HEK293T (cell line): ENCODE results near the gene FRAT2.

Source experiments
- CTCF ChIA-PET: fragments of 350-600 bp; formaldehyde crosslinking; extraction: SDS; loops from one replicate; lab custom pipeline; 2021; ENCODE audit warnings: antibody characterized with exemption, inconsistent platforms; lab: Yijun Ruan, JAX
- POLR2A ChIA-PET: fragments of 350-600 bp; formaldehyde crosslinking; extraction: SDS; loops from one replicate; lab custom pipeline; 2020; ENCODE audit warnings: antibody characterized with exemption, inconsistent platforms; lab: Yijun Ruan, JAX
- DNase-seq: peaks from one replicate; pipeline ENCODE4 v3.0.0; 2012; ENCODE audit warnings: mixed read lengths; ENCODE audit errors: extremely low spot score
- ARNT ChIP-seq: fragments of 450-650 bp; IDR thresholded peaks from 2 replicates; pipeline ENCODE4 v1.6.1; 2017; ENCODE audit warnings: mild to moderate bottlenecking
- BHLHE40 ChIP-seq: fragments of 450-650 bp; IDR thresholded peaks from 2 replicates; pipeline ENCODE4 v1.6.1; 2016; ENCODE audit warnings: mild to moderate bottlenecking, moderate library complexity, borderline replicate concordance
- CTBP1 ChIP-seq: fragments of 450-650 bp; IDR thresholded peaks from 2 replicates; pipeline ENCODE4 v1.6.1; 2016; ENCODE audit warnings: borderline replicate concordance
- ELF4 ChIP-seq: fragments of 450-650 bp; IDR thresholded peaks from 2 replicates; pipeline ENCODE4 v1.6.1; 2017; ENCODE audit warnings: antibody characterized with exemption
- FOXA1 ChIP-seq: fragments of 450-650 bp; IDR thresholded peaks from 2 replicates; pipeline ENCODE4 v1.6.1; 2016; ENCODE audit warnings: mild to moderate bottlenecking
- FOXK2 ChIP-seq: fragments of 450-650 bp; IDR thresholded peaks from 2 replicates; pipeline ENCODE4 v1.6.1; 2016; ENCODE audit warnings: mild to moderate bottlenecking
- FOXM1 ChIP-seq: fragments of 450-650 bp; IDR thresholded peaks from 2 replicates; pipeline ENCODE4 v1.6.1; 2017; ENCODE audit warnings: mild to moderate bottlenecking, borderline replicate concordance
- HDGF ChIP-seq: fragments of 450-650 bp; IDR thresholded peaks from 2 replicates; pipeline ENCODE4 v1.6.1; 2017; ENCODE audit warnings: antibody characterized with exemption, borderline replicate concordance
- L3MBTL2 ChIP-seq: fragments of 450-650 bp; conservative IDR thresholded peaks from 2 replicates; pipeline ENCODE4 v1.6.1; 2016; ENCODE audit warnings: mild to moderate bottlenecking
- LEF1 ChIP-seq: fragments of 450-650 bp; IDR thresholded peaks from 2 replicates; pipeline ENCODE4 v1.6.1; 2017; ENCODE audit warnings: mild to moderate bottlenecking, borderline replicate concordance
- NFRKB ChIP-seq: fragments of 450-650 bp; IDR thresholded peaks from 2 replicates; pipeline ENCODE4 v1.6.1; 2016; ENCODE audit warnings: mild to moderate bottlenecking, moderate library complexity
- SP1 ChIP-seq: fragments of 450-650 bp; IDR thresholded peaks from 2 replicates; pipeline ENCODE4 v1.6.1; 2017
- SUZ12 ChIP-seq: fragments of 450-650 bp; IDR thresholded peaks from 2 replicates; pipeline ENCODE4 v1.6.1; 2016; ENCODE audit warnings: mild to moderate bottlenecking
- TARDBP ChIP-seq: fragments of 450-650 bp; IDR thresholded peaks from 2 replicates; pipeline ENCODE4 v1.6.1; 2016
- ZNF384 ChIP-seq: fragments of 450-650 bp; IDR thresholded peaks from 2 replicates; pipeline ENCODE4 v1.6.1; 2016
- TF ChIP-seq, protein P1 (sequence below): fragments of 450-650 bp; IDR thresholded peaks from 2 replicates; pipeline ENCODE4 v1.6.1; 2016

FRAT2 gene

DNA sequence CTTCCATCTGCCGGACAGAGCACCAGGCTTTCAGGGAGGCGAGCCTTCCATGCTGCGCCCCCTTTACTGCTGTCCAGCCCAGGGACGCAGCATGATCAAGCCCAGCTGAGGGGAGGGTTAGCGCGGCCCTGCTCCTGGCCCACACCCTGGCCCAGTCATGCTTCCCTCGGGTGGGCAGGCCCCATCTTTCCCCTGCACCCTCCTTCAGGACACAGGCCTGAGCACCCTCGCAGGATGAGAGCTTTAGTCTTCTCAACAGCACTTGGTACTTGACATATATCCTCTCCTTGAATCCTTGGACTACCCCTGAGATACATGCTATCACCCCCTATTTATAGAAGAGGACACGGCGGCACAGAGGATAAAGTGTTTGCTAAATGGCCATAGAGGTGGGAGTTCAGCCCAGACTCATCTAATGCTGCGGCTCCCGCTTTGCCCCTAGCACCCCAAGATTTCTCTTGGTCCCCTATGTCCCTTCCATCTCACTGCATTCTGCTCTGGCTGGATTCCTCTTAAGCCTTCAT, 32.7 kb upstream of the FRAT2 start:
- ChIA-PET CTCF (no interaction called here), POLR2A (no interaction called here)
- no peak for DNase-seq
- TF ChIP-seq LEF1 (no peak), ELF4 (no peak), NFRKB (no peak), ARNT (no peak), FOXA1 (no peak), FOXM1 (no peak), HDGF (no peak), CTBP1 (no peak), BHLHE40 (no peak), SUZ12 (no peak)
- TF ChIP-seq, protein P1, sequence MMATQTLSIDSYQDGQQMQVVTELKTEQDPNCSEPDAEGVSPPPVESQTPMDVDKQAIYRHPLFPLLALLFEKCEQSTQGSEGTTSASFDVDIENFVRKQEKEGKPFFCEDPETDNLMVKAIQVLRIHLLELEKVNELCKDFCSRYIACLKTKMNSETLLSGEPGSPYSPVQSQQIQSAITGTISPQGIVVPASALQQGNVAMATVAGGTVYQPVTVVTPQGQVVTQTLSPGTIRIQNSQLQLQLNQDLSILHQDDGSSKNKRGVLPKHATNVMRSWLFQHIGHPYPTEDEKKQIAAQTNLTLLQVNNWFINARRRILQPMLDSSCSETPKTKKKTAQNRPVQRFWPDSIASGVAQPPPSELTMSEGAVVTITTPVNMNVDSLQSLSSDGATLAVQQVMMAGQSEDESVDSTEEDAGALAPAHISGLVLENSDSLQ: no peak

- no peak for DNase-seq
- no peak for TF ChIP-seq TARDBP
- TF ChIP-seq LEF1: no peak
- TF ChIP-seq BHLHE40: no peak
- no peak for TF ChIP-seq NFRKB
- no peak for TF ChIP-seq SP1
- no peak for TF ChIP-seq HDGF
- TF ChIP-seq CTBP1: no peak
- no peak for TF ChIP-seq ELF4
- TF ChIP-seq FOXM1: no peak
- no peak for TF ChIP-seq FOXK2
- TF ChIP-seq L3MBTL2: no peak
- TF ChIP-seq ARNT: no peak
- TF ChIP-seq, protein P1: no peak
- CTCF ChIA-PET: no interaction called here
- POLR2A ChIA-PET: no interaction called here
These were observed 32.0 kb upstream of the FRAT2 start for GRCh38 chr10:97366572-97366971.

GRCh38 chr10:97365761-97366351, 31.3 kb upstream of the FRAT2 start:
- TF ChIP-seq, protein P1: no peak
- TF ChIP-seq HDGF (no peak), BHLHE40 (no peak), FOXA1 (no peak), ARNT (no peak), NFRKB (no peak), CTBP1 (no peak), LEF1 (no peak), SUZ12 (no peak), SP1 (no peak), ELF4 (no peak), TARDBP (no peak), FOXM1 (no peak), ZNF384 (no peak), FOXK2 (no peak), L3MBTL2 (no peak)
- CTCF ChIA-PET: no interaction called here
- POLR2A ChIA-PET: no interaction called here
- DNase-seq: no peak

DNA sequence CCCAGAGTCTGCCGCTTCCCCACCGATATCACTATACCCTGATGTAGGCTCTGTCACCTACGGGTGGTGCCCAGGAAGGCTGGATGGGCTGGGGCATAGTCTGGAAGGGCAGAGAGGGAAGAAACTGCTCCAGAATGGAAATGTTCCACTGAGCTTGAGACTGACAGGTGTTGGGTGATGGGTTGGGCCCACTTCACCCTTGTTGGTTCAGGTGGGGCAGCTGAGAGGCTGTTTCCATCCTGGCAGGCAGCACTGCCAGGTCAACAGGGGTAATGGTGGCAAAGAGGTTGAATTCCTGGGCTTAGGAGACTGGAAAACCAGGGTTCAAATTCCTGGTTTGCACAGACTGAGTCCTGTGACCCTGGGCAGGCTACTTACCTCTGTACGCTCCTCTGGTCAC, 28.5 kb upstream of the FRAT2 start:
- ChIA-PET POLR2A (no interaction called here), CTCF (no interaction called here)
- TF ChIP-seq SP1: no peak
- no peak for DNase-seq

GRCh38 chr10:97362310-97363033, 27.9 kb upstream of the FRAT2 start:
- POLR2A ChIA-PET: no interaction called here
- TF ChIP-seq ELF4 (no peak), HDGF (no peak), SUZ12 (no peak), ARNT (no peak), BHLHE40 (no peak), TARDBP (no peak), FOXK2 (no peak), LEF1 (no peak), NFRKB (no peak)
- TF ChIP-seq, protein P1: no peak
- DNase-seq: no peak
- CTCF ChIA-PET: no interaction called here

GRCh38 chr10:97361537-97361901, 27.0 kb upstream of the FRAT2 start:
- TF ChIP-seq, protein P1: no peak
- TF ChIP-seq CTBP1 (no peak), FOXM1 (no peak)
- ChIA-PET POLR2A (no interaction called here), CTCF (no interaction called here)
- no peak for DNase-seq
